Stimulated activated effector memory CD8-positive, alpha-beta T cell treated with anti-CD3 and anti-CD28 coated beads, Interleukin-12 subunit alpha, Interleukin-12 subunit beta, amount 100 ng/mL, for 72 hours (primary cell): ENCODE results near the gene NPAS3.

Experiments used
- ATAC-seq: fragments of 150-1000 bp; cut with Tn5 transposase; 2 replicates; pipeline ENCODE4 v1.10.0; 2021
- DNase-seq, 2 donors: peaks; one replicate each; pipeline ENCODE4 v3.0.0; 2021 to 2022; ENCODE audit warnings: low spot score in 2 of 2
- H3K27ac Mint-ChIP-seq: one replicate; pipeline ENCODE4 v1.8.0; 2022; ENCODE audit warnings: mild to moderate bottlenecking, mixed read lengths
- H3K36me3 Mint-ChIP-seq: one replicate; pipeline ENCODE4 v1.8.0; 2022; ENCODE audit warnings: mild to moderate bottlenecking, mixed read lengths
- H3K4me1 Mint-ChIP-seq: one replicate; pipeline ENCODE4 v1.8.0; 2022; ENCODE audit warnings: mixed read lengths
- H3K4me3 Mint-ChIP-seq: one replicate; pipeline ENCODE4 v1.8.0; 2022; ENCODE audit warnings: mild to moderate bottlenecking, mixed read lengths
- H3K9me3 Mint-ChIP-seq: one replicate; pipeline ENCODE4 v1.8.0; 2022; ENCODE audit warnings: mixed read lengths

The NPAS3 gene

DNA sequence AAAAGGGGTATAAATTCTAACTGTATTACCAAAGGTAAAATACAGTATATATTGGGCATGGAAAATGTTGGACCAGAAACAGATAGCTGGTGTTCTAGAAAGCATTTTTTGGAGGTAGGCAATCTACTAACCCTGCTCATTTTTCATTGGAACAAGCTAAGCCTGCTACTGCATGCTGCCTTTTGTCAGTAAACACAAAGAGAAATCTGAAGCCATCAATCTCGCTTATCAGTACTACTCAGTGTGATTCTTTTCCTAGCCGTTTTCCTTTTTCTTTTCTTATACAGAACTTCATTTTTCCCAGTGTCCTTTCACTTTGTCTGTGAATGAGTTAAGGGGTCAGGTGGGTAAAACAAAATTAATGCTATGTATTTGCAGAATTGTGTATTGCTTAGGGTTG, 312.3 kb downstream of the NPAS3 start:
- DNase-seq (no peak), ATAC-seq (no peak)
- H3K27ac Mint-ChIP-seq, result no peak overlapping the region
- no peak overlapping the region for H3K4me3 Mint-ChIP-seq
- no peaks in the 10 kb centered on the region for H3K4me1 Mint-ChIP-seq
- H3K9me3 Mint-ChIP-seq, result peaks cover 3% of the 10 kb centered on the region
- H3K36me3 Mint-ChIP-seq, result no peaks in the 10 kb centered on the region

DNA sequence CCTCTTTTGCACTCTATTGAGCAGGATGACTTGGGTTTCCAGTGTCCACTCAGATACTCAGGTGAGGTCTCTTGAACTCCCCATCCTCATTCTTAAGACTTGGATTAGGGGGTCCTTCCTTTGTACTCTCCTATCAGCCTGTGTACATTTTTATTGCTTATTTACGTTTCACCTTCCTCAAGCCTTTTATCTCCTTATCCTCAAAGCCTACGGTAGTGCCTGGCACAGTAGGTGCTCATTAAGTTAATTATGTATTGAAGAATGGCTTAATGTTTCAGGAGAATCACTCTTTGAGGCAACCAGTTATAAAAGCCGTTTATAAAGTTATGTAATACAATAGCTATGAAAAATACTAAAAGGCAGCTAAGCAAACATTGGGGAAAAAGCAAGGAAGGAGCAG, 315.7 kb downstream of the NPAS3 start:
- Mint-ChIP-seq H3K9me3 (peaks cover 8% of the 10 kb centered on the region), H3K27ac (no peak overlapping the region), H3K4me1 (no peaks in the 10 kb centered on the region), H3K36me3 (no peaks in the 10 kb centered on the region), H3K4me3 (no peak overlapping the region)
- DNase-seq, result no peak
- ATAC-seq, result no peak

DNA sequence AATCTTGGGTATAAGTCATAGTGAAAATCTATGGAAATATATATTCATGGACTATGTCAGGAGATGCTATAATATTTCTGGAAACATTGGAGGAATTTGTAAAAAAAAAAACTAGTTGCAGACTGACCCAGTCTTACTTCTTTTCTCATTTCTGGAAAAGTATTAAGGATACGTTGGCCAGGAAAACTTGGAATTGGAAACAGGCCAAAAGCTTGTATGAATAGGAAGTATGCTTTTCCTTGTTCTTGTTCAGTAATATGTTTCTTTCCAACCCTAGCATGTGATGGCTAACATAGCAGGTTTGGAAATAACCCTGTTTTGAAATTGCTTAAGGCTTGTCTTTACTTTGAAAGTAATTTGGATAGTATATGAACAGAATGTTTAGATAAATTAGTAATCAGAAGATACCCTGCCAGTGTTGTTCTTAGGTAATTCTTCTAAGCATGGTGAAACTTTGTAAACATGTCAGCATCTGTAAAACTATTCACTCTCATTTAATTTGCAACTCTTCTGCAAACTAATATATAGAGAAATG, 316.2 kb downstream of the NPAS3 start:
- Mint-ChIP-seq H3K4me3 (no peak overlapping the region), H3K36me3 (no peaks in the 10 kb centered on the region)

DNA sequence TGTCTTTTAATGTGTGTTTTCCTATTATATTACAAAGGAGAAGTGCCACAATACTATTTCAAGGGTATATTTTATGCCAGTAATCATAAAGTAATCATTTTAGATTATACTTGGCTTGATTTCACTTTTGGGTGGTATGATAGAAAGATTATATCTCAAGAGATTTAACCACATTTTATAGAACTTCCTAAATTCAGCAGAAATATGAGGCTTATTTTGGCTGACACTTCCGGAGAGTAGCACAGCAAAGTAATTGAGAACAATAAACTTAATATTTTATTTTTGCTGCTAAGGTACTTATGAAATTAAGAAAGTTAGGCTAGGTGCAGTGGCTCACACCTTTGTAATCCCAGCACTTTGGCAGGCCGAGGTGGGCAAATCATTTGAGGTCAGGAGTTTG, 319.1 kb downstream of the NPAS3 start:
- H3K27ac Mint-ChIP-seq, result no peak overlapping the region
- H3K36me3 Mint-ChIP-seq, result no peaks in the 10 kb centered on the region
- no peak for DNase-seq
- H3K4me3 Mint-ChIP-seq, result no peak overlapping the region
- no peak for ATAC-seq
- peaks cover 14% of the 10 kb centered on the region for H3K9me3 Mint-ChIP-seq
- H3K4me1 Mint-ChIP-seq, result no peaks in the 10 kb centered on the region

More for the DNA sequence above, 316.2 kb downstream of the NPAS3 start:
- no peak for ATAC-seq
- Mint-ChIP-seq H3K9me3 (peaks cover 8% of the 10 kb centered on the region), H3K27ac (no peak overlapping the region), H3K4me1 (no peaks in the 10 kb centered on the region)
- no peak for DNase-seq

DNA sequence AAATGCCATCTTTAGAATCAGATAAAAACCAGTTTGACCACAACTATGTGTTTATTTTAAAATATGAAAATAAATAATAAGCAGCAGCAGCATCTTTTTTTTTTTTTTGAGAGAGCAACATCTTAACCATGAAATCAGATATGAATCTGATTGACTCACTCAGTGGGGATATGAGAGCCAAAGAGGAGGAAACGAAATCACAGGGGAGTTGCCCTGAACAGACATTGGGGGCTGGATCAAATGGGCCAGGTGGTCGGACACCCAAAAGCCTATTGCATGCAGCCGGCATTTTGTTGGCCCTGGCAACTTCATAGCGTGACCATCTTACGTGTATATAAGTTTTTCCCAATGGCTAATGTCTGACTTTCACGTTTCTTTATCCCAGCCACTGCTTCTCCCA, 321.1 kb downstream of the NPAS3 start:
- no peaks in the 10 kb centered on the region for H3K36me3 Mint-ChIP-seq
- no peaks in the 10 kb centered on the region for H3K4me1 Mint-ChIP-seq
- DNase-seq, result no peak
- H3K9me3 Mint-ChIP-seq, result peaks cover 10% of the 10 kb centered on the region
- ATAC-seq, result no peak
- no peak overlapping the region for H3K27ac Mint-ChIP-seq
- no peak overlapping the region for H3K4me3 Mint-ChIP-seq

DNA sequence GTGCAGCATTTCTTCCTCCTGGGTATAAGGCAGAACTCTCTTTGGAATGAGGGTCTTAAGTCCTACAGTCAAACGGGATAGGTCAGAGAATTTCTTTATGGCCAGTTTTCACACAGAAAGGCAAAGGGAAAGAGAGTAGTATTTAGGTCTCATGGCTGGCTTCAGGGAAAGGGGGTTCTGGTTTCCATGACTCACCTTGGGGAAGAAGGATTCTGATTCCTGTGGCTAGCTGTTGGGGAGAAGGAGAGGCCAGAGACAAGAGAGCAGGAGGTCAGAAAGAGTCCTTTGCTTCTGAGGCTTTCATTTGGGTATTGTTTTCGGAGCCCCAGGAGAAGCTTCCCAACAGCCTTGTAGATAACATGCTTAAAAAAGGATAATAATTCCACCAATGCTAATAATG, 332.5 kb downstream of the NPAS3 start:
- Mint-ChIP-seq H3K27ac (no peak overlapping the region), H3K9me3 (peaks cover 9% of the 10 kb centered on the region), H3K36me3 (no peaks in the 10 kb centered on the region), H3K4me3 (no peak overlapping the region), H3K4me1 (no peaks in the 10 kb centered on the region)
- DNase-seq (no peak), ATAC-seq (no peak)

DNA sequence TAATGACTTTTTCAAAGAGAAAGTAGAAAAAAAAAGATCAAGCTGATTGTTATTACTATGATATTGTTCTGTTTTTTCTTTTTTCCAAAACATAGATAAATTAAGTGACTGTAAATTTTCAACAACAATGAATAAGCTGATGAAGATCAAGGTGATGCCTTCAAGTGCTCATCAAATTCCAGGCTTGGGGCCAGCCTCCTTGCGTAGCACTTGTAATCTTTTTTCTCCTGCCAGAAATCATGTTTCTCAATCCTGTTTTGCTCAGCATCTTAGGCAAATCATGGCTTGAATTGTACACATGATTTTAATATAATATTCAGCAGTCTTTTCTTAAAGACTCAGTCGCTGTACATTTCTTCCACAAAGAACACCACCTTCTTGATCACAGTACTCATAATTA, 333.2 kb downstream of the NPAS3 start:
- H3K4me1 Mint-ChIP-seq, result no peaks in the 10 kb centered on the region
- H3K9me3 Mint-ChIP-seq, result peaks cover 9% of the 10 kb centered on the region
- no peaks in the 10 kb centered on the region for H3K36me3 Mint-ChIP-seq
- ATAC-seq, result no peak
- no peak overlapping the region for H3K4me3 Mint-ChIP-seq
- no peak overlapping the region for H3K27ac Mint-ChIP-seq
- DNase-seq, result no peak

DNA sequence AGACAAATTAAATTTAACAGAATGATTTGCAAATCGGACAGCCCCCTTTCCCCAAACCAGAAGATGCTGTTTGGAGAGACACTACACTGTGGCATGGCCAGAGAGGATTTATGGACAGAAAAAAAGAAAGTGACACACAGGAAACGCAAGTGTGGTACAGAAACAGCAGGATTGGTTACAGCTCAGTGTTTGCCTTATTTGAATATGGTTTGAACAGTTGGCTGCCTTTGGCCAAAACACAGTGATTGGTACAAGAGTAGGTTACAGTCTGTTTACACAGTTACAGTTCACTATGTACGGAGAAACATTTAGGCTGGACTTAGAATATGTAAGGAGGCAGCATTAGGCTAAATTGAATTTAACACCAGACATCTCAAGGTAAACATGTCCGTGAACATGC, 335.3 kb downstream of the NPAS3 start:
- no peaks in the 10 kb centered on the region for H3K36me3 Mint-ChIP-seq
- ATAC-seq (no peak), DNase-seq (no peak)
- H3K4me1 Mint-ChIP-seq, result no peaks in the 10 kb centered on the region
- H3K4me3 Mint-ChIP-seq, result no peak overlapping the region
- H3K27ac Mint-ChIP-seq, result no peak overlapping the region
- H3K9me3 Mint-ChIP-seq, result peaks cover 16% of the 10 kb centered on the region

DNA sequence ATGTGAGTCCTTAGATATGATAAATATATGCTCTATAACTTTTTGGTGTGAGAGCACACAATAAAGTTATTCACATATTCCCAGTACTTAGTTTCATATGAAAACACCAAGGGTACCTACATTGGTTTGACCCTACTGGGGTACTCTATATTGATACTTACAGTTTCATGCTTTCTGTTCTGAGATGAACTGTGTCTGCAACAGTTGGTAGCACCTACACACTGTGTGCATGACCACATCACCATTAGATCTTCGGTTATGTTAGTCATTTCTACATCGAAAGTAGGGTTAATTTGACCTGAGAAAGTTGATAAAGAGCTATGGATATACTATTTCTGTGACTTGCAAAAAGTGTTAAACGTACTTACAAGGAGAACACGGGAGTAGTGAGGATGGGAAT, 337.2 kb downstream of the NPAS3 start:
- no peak for ATAC-seq
- no peak overlapping the region for H3K4me3 Mint-ChIP-seq

DNA sequence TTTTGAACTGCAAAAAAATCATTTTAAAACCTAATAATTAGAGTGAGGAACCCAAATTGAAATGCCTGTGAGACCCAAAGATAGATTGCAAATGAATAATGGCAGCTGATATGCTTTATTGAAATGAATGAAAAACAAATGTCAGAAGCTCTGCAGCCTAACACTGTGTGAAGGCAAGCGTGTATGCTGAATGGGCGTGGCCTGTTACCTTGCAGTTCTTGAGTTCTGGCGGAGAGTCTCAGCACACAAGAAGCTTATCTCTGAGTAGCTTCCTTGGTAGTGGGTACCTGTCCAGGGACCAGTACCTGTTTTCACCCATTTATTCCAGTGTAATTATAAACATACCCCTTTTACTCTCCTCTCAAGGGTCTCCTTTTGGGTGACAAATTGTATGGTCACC, 341.2 kb downstream of the NPAS3 start:
- Mint-ChIP-seq H3K9me3 (peaks cover 9% of the 10 kb centered on the region), H3K4me3 (no peak overlapping the region), H3K4me1 (no peaks in the 10 kb centered on the region), H3K36me3 (no peaks in the 10 kb centered on the region), H3K27ac (no peak overlapping the region)
- no peak for DNase-seq
- ATAC-seq, result no peak

More for the DNA sequence above, 337.2 kb downstream of the NPAS3 start:
- DNase-seq, result no peak
- H3K9me3 Mint-ChIP-seq, result peaks cover 14% of the 10 kb centered on the region
- H3K27ac Mint-ChIP-seq, result no peak overlapping the region
- no peaks in the 10 kb centered on the region for H3K4me1 Mint-ChIP-seq
- H3K36me3 Mint-ChIP-seq, result no peaks in the 10 kb centered on the region

DNA sequence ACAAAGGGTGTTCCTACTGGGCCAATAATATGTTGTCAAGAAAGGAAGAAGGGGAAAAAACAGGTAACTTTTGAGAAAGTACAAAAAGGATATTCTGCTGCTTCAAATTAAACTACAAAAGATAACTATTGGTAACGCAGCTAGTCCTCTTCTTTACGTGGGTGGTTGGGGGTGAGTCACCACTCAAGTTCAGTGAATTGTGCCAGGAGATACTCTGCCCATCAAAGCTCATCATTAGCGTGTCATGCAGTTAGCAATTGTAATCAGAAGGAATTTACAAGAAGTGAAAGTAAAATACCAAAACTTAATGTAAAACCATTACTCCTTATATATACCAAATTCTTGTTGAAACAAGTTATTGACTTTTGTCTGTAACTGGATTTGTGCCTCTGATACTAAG, 342.0 kb downstream of the NPAS3 start:
- ATAC-seq (no peak), DNase-seq (no peak)
- peaks cover 9% of the 10 kb centered on the region for H3K9me3 Mint-ChIP-seq
- no peak overlapping the region for H3K27ac Mint-ChIP-seq
- H3K4me1 Mint-ChIP-seq, result no peaks in the 10 kb centered on the region
- no peak overlapping the region for H3K4me3 Mint-ChIP-seq
- no peaks in the 10 kb centered on the region for H3K36me3 Mint-ChIP-seq

DNA sequence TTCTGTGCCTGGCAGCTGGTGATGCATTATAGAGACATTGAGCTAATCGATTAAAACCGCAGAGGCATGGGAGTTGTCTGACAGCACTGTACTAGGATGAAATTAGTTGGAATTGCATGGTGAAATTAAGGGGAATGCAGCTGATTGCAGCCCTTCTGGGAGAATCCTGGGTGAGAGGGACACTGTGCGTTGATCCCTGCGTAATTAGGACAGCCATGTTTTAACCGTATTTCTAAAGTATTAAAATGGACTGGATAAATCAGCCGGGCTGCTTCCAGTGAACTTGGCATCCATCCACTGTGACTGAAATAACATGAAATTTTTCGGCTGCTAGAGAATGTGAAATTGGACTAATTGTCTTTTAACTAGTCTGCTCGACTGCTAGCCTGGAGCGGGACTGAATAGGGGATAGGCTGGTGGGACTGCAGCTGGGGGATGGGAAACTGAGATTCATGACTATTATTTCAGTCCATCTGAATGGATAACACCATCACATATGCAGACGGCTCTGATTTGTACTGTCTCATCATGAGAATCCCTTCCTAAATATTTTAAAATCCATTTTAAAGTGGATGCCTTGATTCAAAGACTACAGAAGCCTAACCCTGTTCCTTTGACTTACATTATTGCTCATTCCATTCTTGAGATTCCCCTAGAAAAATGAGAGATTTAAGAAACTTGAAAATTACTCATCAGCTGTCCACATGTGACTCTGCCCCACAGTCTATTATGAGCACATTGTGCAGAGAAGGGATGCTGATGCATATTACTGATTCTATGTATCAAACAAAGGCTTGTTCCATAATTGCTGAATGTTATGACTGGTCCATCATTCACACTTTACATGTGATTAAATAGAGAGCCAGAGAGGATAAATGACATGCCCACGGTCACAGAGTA, 343.9 kb downstream of the NPAS3 start:
- no peak for ATAC-seq
- peaks cover 9% of the 10 kb centered on the region for H3K9me3 Mint-ChIP-seq
- no peak overlapping the region for H3K4me3 Mint-ChIP-seq

DNA sequence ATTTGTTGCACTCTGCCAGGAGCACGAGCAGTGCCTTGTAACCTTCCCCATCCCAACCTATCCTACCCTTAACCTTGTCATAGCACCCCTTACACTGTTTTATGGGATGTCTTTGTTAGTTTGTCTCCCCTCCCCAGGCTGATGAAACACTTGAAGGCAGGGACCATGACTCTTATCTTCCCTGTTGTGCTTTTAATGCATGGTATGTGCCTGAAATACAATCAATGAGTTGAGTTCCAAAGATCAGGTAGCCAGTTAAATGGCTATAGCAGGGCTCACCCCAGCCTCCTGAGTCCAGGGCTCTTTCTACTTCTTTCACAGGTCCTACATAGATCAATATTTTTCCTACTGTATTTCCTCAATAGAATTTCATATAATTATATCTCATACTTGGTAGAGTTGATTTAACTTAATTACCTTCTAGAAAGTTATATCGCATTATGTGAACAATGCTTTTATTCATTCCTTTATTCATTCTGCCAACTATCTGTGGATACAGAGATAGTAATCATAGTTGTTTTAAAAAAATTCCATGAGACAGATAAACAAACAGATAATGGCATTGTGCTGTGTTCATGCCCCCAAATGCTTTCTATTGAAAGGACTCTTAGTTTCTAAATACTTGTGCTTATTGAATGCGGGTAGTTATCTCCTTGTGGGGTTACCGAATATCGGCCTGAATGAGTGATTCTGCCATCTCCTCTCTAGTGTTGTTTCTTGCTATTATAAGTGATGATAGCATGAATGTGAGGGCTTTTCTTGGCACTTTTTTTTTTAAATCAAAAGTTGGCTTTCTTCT, 347.4 kb downstream of the NPAS3 start:
- no peak overlapping the region for H3K27ac Mint-ChIP-seq
- H3K4me3 Mint-ChIP-seq, result no peak overlapping the region
- DNase-seq, result no peak
- ATAC-seq, result no peak
- H3K4me1 Mint-ChIP-seq, result no peaks in the 10 kb centered on the region
- H3K9me3 Mint-ChIP-seq, result peaks cover 11% of the 10 kb centered on the region
- H3K36me3 Mint-ChIP-seq, result no peaks in the 10 kb centered on the region

More for the DNA sequence above, 343.9 kb downstream of the NPAS3 start:
- Mint-ChIP-seq H3K4me1 (no peaks in the 10 kb centered on the region), H3K27ac (no peak overlapping the region), H3K36me3 (no peaks in the 10 kb centered on the region)
- no peak for DNase-seq

DNA sequence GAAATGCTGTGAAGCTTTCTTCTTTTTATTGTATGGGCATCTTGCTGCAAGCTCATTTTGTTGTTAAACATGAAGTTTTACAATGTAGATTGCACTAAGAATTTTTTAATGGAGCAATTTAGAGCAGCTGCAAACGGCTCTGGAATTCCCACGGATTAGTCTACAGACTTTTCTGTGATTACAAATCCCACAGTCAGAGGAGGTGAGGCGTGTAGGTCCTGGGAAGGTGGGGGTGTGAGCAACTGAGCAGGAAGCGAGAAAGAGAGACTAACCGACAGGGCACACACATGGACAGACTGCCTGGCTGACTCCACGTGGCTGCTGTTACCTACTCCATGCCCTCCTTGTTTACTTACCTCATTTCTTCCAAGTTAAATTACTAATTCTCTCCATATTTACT, 348.5 kb downstream of the NPAS3 start:
- Mint-ChIP-seq H3K27ac (no peak overlapping the region), H3K4me3 (no peak overlapping the region), H3K9me3 (peaks cover 11% of the 10 kb centered on the region), H3K4me1 (no peaks in the 10 kb centered on the region), H3K36me3 (no peaks in the 10 kb centered on the region)
- DNase-seq (no peak), ATAC-seq (no peak)

DNA sequence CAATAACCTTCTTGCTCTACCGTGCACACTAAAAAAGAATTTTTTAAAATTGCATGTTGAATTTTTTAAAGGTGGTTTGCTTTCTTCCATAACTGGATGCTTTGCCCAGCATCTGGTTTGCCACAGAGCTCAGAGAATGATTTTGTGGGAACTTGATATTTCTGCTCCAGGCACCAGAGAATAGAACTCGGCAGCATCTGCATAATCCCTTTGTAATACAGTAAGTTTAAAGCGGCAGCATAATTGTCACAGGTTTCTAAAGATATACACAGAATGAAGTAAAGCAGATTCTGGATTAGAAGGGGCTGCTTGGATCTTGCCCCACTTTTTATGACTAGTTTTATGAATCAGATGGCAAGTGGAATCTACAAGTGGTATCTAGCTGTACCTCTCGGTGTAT, 352.0 kb downstream of the NPAS3 start:
- Mint-ChIP-seq H3K36me3 (no peaks in the 10 kb centered on the region), H3K4me3 (no peak overlapping the region), H3K27ac (no peak overlapping the region), H3K4me1 (no peaks in the 10 kb centered on the region), H3K9me3 (peaks cover 16% of the 10 kb centered on the region)
- ATAC-seq (no peak), DNase-seq (no peak)
